HCT116 (cell line): ENCODE measurements around the gene CYSTM1.

Source experiments
- EZH2 ChIP-seq: fragments of 200-600 bp; sonication (generic); IDR thresholded peaks from 2 replicates; pipeline ENCODE4 v1.6.1; 2017; ENCODE audit warnings: antibody characterized with exemption, mixed run types
- EZH2phosphoT487 ChIP-seq: fragments of 200-600 bp; IDR thresholded peaks from 2 replicates; pipeline ENCODE4 v1.6.1; 2018; ENCODE audit warnings: antibody characterized with exemption, borderline replicate concordance
- FOSL1 ChIP-seq: IDR thresholded peaks from 2 replicates; pipeline ENCODE4 v1.6.1; 2012; ENCODE audit warnings: low read depth
- JUND ChIP-seq: IDR thresholded peaks from 2 replicates; pipeline ENCODE4 v1.6.1; 2012
- POLR2A ChIP-seq: IDR thresholded peaks from 2 replicates; pipeline ENCODE4 v1.7.0; 2011; ENCODE audit warnings: borderline replicate concordance; ENCODE audit not compliant: insufficient read depth, insufficient read length; ENCODE audit errors: extremely low read depth
- POLR2AphosphoS5 ChIP-seq: IDR thresholded peaks from 2 replicates; pipeline ENCODE4 v1.6.1; 2011; ENCODE audit warnings: mild to moderate bottlenecking, low read depth, low read length, moderate library complexity
- RAD21 ChIP-seq: IDR thresholded peaks from 2 replicates; pipeline ENCODE4 v1.6.1; 2012; ENCODE audit warnings: low read depth, mild to moderate bottlenecking
- SP1 ChIP-seq: IDR thresholded peaks from 2 replicates; pipeline ENCODE4 v1.6.1; 2012; ENCODE audit warnings: low read depth
- TCF7L2 ChIP-seq: IDR thresholded peaks from 2 replicates; pipeline ENCODE4 v1.7.0; 2011; ENCODE audit warnings: borderline replicate concordance, inconsistent platforms; ENCODE audit not compliant: insufficient read depth, insufficient read length; ENCODE audit errors: extremely low read depth
- YY1 ChIP-seq: IDR thresholded peaks from 2 replicates; pipeline ENCODE4 v1.6.1; 2011; ENCODE audit warnings: low read length, low read depth, moderate library complexity, mild to moderate bottlenecking; ENCODE audit not compliant: insufficient replicate concordance; ENCODE audit errors: extremely low read depth
- TF ChIP-seq, protein P1 (sequence below), 3 experiments: fragments of 200-600 bp in 1 of 3; sonication (generic) in 1 of 3; IDR thresholded peaks in 2 of 3; conservative IDR thresholded peaks in 1 of 3; 2 replicates each; pipeline ENCODE4 v1.5.1; 2012 to 2017; ENCODE audit warnings: low read depth in 2 of 3, low read length in 2 of 3, antibody characterized with exemption in 1 of 3, borderline replicate concordance in 1 of 3, control low read depth in 1 of 3, mild to moderate bottlenecking in 1 of 3, mixed read lengths in 1 of 3, mixed run types in 1 of 3, moderate library complexity in 1 of 3; ENCODE audit not compliant: insufficient read depth in 1 of 3
- TF ChIP-seq, protein P2 (sequence below): IDR thresholded peaks from 2 replicates; pipeline ENCODE4 v1.6.1; 2012
- TF ChIP-seq, protein P3 (sequence below): IDR thresholded peaks from 2 replicates; pipeline ENCODE4 v1.6.1; 2012; ENCODE audit warnings: low read depth

DNA sequence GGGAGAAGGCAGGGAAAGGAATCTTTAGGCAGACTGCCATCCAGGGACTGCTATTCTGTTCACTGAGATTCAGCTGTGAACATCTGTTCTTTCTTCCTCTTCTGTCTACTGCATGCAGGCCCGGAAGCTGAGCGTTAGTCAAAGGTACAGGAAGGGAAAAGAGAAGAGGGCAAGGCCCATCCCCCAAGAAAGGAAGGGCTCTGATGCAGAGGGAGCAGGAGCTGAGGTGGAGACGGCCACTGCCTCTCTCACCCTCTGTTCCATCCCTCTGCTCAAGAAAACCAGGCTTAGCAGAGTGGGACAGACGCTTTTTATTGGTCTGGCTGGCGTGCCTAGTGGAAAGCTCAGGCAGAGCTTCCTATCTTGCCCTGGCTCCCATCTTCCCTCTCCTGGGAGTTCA lies 70.4 kb downstream of the CYSTM1 start:
- TF ChIP-seq YY1 (no peak), EZH2 (no peak), SP1 (no peak), EZH2phosphoT487 (no peak), POLR2AphosphoS5 (no peak), FOSL1 (no peak), TCF7L2 (no peak), POLR2A (no peak), JUND (no peak), RAD21 (no peak)
- TF ChIP-seq, protein P1, sequence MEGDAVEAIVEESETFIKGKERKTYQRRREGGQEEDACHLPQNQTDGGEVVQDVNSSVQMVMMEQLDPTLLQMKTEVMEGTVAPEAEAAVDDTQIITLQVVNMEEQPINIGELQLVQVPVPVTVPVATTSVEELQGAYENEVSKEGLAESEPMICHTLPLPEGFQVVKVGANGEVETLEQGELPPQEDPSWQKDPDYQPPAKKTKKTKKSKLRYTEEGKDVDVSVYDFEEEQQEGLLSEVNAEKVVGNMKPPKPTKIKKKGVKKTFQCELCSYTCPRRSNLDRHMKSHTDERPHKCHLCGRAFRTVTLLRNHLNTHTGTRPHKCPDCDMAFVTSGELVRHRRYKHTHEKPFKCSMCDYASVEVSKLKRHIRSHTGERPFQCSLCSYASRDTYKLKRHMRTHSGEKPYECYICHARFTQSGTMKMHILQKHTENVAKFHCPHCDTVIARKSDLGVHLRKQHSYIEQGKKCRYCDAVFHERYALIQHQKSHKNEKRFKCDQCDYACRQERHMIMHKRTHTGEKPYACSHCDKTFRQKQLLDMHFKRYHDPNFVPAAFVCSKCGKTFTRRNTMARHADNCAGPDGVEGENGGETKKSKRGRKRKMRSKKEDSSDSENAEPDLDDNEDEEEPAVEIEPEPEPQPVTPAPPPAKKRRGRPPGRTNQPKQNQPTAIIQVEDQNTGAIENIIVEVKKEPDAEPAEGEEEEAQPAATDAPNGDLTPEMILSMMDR (IDR thresholded peaks at IDR 0.05 in 2 of 3, conservative IDR thresholded peaks at IDR 0.05 in 1 of 3; ENCODE audit: borderline replicate concordance in 1 of 3, insufficient read depth in 1 of 3, low read depth in 2 of 3, low read length in 2 of 3): no peak
- TF ChIP-seq, protein P2, sequence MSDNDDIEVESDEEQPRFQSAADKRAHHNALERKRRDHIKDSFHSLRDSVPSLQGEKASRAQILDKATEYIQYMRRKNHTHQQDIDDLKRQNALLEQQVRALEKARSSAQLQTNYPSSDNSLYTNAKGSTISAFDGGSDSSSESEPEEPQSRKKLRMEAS: no peak
- TF ChIP-seq, protein P3, sequence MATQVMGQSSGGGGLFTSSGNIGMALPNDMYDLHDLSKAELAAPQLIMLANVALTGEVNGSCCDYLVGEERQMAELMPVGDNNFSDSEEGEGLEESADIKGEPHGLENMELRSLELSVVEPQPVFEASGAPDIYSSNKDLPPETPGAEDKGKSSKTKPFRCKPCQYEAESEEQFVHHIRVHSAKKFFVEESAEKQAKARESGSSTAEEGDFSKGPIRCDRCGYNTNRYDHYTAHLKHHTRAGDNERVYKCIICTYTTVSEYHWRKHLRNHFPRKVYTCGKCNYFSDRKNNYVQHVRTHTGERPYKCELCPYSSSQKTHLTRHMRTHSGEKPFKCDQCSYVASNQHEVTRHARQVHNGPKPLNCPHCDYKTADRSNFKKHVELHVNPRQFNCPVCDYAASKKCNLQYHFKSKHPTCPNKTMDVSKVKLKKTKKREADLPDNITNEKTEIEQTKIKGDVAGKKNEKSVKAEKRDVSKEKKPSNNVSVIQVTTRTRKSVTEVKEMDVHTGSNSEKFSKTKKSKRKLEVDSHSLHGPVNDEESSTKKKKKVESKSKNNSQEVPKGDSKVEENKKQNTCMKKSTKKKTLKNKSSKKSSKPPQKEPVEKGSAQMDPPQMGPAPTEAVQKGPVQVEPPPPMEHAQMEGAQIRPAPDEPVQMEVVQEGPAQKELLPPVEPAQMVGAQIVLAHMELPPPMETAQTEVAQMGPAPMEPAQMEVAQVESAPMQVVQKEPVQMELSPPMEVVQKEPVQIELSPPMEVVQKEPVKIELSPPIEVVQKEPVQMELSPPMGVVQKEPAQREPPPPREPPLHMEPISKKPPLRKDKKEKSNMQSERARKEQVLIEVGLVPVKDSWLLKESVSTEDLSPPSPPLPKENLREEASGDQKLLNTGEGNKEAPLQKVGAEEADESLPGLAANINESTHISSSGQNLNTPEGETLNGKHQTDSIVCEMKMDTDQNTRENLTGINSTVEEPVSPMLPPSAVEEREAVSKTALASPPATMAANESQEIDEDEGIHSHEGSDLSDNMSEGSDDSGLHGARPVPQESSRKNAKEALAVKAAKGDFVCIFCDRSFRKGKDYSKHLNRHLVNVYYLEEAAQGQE: no peak
